OCI-LY7 (cell line): ENCODE data around the gene CCDC8. TPM values are rescaled to one million over a fixed set of nuclear protein-coding genes. Genes with fewer than 3 reads are reported as not detected.

ENCODE experiments used
- BruUV-seq: library from RNA; stranded (reverse); fragments of 400-500 nt; replicated peaks from 2 replicates; lab custom pipeline; 2021; lab: Mats Ljungman, UMichigan
- CTCF ChIA-PET: fragments of 300-600 bp; sonication (Branson Sonifier 250); formaldehyde crosslinking; loops from one replicate; lab custom pipeline; 2022; ENCODE audit warnings: antibody characterized with exemption; ENCODE audit not compliant: unreplicated experiment; lab: Charles Lee
- POLR2A ChIA-PET: fragments of 300-600 bp; sonication (Branson Sonifier 250); formaldehyde crosslinking; loops from one replicate; lab custom pipeline; 2022; ENCODE audit warnings: antibody characterized with exemption; lab: Charles Lee
- DNase-seq: peaks from one replicate; pipeline ENCODE4 v3.0.0-alpha.2; 2015; ENCODE audit warnings: low spot score
- H2AFZ ChIP-seq: fragments of 200-600 bp; sonication (generic), shearing (Covaris generic); 2 replicates; pipeline ENCODE4 v1.6.1; 2014; ENCODE audit warnings: mild to moderate bottlenecking, antibody characterized with exemption, low read length, moderate library complexity
- H3K27ac ChIP-seq: fragments of 200-600 bp; sonication (generic); 2 replicates; pipeline ENCODE4 v1.5.1; 2014; ENCODE audit warnings: mixed run types, low read depth, mild to moderate bottlenecking, moderate library complexity, low read length, inconsistent platforms; ENCODE audit not compliant: poor library complexity, severe bottlenecking
- H3K36me3 ChIP-seq: fragments of 200-600 bp; sonication (generic); 2 replicates; pipeline ENCODE4 v1.6.1; 2014; ENCODE audit warnings: mild to moderate bottlenecking, antibody characterized with exemption, low read length, moderate library complexity, mixed read lengths; ENCODE audit not compliant: insufficient read depth
- H3K4me1 ChIP-seq: fragments of 200-600 bp; sonication (generic); 2 replicates; pipeline ENCODE4 v1.5.1; 2014; ENCODE audit warnings: mild to moderate bottlenecking, low read length; ENCODE audit not compliant: insufficient read depth, poor library complexity, severe bottlenecking
- H3K4me2 ChIP-seq: fragments of 200-600 bp; sonication (generic); 2 replicates; pipeline ENCODE4 v1.6.1; 2014; ENCODE audit warnings: mild to moderate bottlenecking, low read length
- H3K4me3 ChIP-seq: fragments of 200-600 bp; sonication (generic); 2 replicates; pipeline ENCODE4 v1.5.1; 2014; ENCODE audit warnings: mild to moderate bottlenecking, low read depth, low read length; ENCODE audit not compliant: poor library complexity, severe bottlenecking
- H3K79me2 ChIP-seq: fragments of 200-600 bp; sonication (generic); 2 replicates; pipeline ENCODE4 v1.6.1; 2016; ENCODE audit warnings: low read depth, mild to moderate bottlenecking, low read length, moderate library complexity, mixed read lengths; ENCODE audit not compliant: insufficient read depth
- H3K9me2 ChIP-seq: fragments of 200-600 bp; sonication (generic); 2 replicates; pipeline ENCODE4 v1.6.1; 2016; ENCODE audit warnings: mild to moderate bottlenecking, low read length, mixed read lengths; ENCODE audit not compliant: insufficient read depth
- H3K9me3 ChIP-seq: fragments of 200-600 bp; sonication (generic); 2 replicates; pipeline ENCODE4 v1.6.1; 2014; ENCODE audit warnings: mild to moderate bottlenecking, mixed run types, low read length, mixed read lengths
- H4K20me1 ChIP-seq: fragments of 200-600 bp; sonication (generic); 2 replicates; pipeline ENCODE4 v1.6.1; 2014; ENCODE audit warnings: mild to moderate bottlenecking, antibody characterized with exemption, low read length, moderate library complexity, mixed read lengths; ENCODE audit not compliant: insufficient read depth
- CTCF ChIP-seq: fragments of 200-600 bp; sonication (generic); conservative IDR thresholded peaks from 2 replicates; pipeline ENCODE4 v1.5.1; 2014; ENCODE audit warnings: mild to moderate bottlenecking, antibody characterized with exemption, low read length, moderate library complexity, mixed read lengths
- EZH2phosphoT487 ChIP-seq: fragments of 200-600 bp; sonication (generic); IDR thresholded peaks from 2 replicates; pipeline ENCODE4 v1.6.1; 2018; ENCODE audit warnings: low read depth, borderline replicate concordance, mild to moderate bottlenecking, mixed run types, antibody characterized with exemption, low read length, moderate library complexity, mixed read lengths
- intact Hi-C: fragments of 100-400 bp; cut with micrococcal nuclease; formaldehyde crosslinking; loops from one replicate; pipeline ENCODE4 v1.10.0; 2022; ENCODE audit not compliant: unreplicated experiment
- total RNA-seq, 2 experiments: library from RNA; depleted of rRNA in 1 of 2; stranded (reverse); fragments of >200 nt in 1 of 2; shearing (Covaris generic) in 1 of 2; gene quantifications; 2 replicates each; pipeline ENCODE4 v1.2.3, GENCODE V29; 2014 to 2022

CCDC8 gene
- total RNA-seq, 2 experiments from 2014 or later = 0.09 to 0.10 TPM

- H2AFZ ChIP-seq = no peak overlapping the region
- no peaks in the 10 kb centered on the region for H4K20me1 ChIP-seq
- H3K4me1 ChIP-seq = peaks cover 48% of the 10 kb centered on the region
- no peaks in the 10 kb centered on the region for H3K9me3 ChIP-seq
- BruUV-seq = no TSS peak
- H3K36me3 ChIP-seq = no peaks in the 10 kb centered on the region
- no peak overlapping the region for H3K4me3 ChIP-seq
- TF ChIP-seq CTCF (no peak), EZH2phosphoT487 (no peak)
- DNase-seq = no peak
- CTCF ChIA-PET = no interaction called here
- POLR2A ChIA-PET = interaction anchor here (0.9 kb wide), 1 partner anchor 11 kb away, joined by 4 read pairs; no protein-coding TSS in a partner anchor
- H3K4me2 ChIP-seq = no peak overlapping the region
- H3K79me2 ChIP-seq = no peaks in the 10 kb centered on the region
- intact Hi-C loops = no loop called here
- H3K9me2 ChIP-seq = no peaks in the 10 kb centered on the region
- H3K27ac ChIP-seq = no peak overlapping the region
Observed at GRCh38 chr19:46411925-46412649, 1.3 kb downstream of the CCDC8 start.

- BruUV-seq = no TSS peak
- POLR2A ChIA-PET = interaction anchor here (0.6 to 0.9 kb wide), 2 partner anchors 12 to 72 kb away, joined by 3 to 4 read pairs; no protein-coding TSS in a partner anchor
- intact Hi-C loops = no loop called here
Observed at GRCh38 chr19:46411088-46411924, 2.1 kb downstream of the CCDC8 start.

More at GRCh38 chr19:46411088-46411924, 2.1 kb downstream of the CCDC8 start:
- H2AFZ ChIP-seq = no peak overlapping the region
- H3K79me2 ChIP-seq = no peaks in the 10 kb centered on the region
- TF ChIP-seq EZH2phosphoT487 (no peak), CTCF (no peak)
- H4K20me1 ChIP-seq = no peaks in the 10 kb centered on the region
- no peaks in the 10 kb centered on the region for H3K36me3 ChIP-seq
- H3K4me1 ChIP-seq = peaks cover 44% of the 10 kb centered on the region
- CTCF ChIA-PET = no interaction called here
- H3K4me2 ChIP-seq = no peak overlapping the region
- DNase-seq = no peak
- no peaks in the 10 kb centered on the region for H3K9me2 ChIP-seq
- peak overlapping the region; percentile 7 for H3K27ac ChIP-seq
- no peak overlapping the region for H3K4me3 ChIP-seq
- H3K9me3 ChIP-seq = no peaks in the 10 kb centered on the region
